K562 (cell line): Measurements from ENCODE around the gene DNMBP. TPM values are rescaled to one million over a fixed set of nuclear protein-coding genes. Genes with fewer than 3 reads are reported as not detected.

ENCODE experiments used
- ATAC-seq: fragments of 200-7000 bp; cut with Tn5 transposase; 3 replicates; pipeline ENCODE4 v1.9.1; 2020; ENCODE audit warnings: moderate library complexity
- BruUV-seq: library from RNA; stranded (reverse); fragments of 400-500 nt; replicated peaks from 2 replicates; lab custom pipeline; 2021; lab: Mats Ljungman, UMichigan
- CTCF ChIA-PET: fragments of 300-600 bp; formaldehyde crosslinking; extraction: SDS; loops from one replicate; lab custom pipeline; 2021; ENCODE audit warnings: low intra/inter-chr PET ratio; lab: Yijun Ruan, JAX
- POLR2A ChIA-PET: fragments of 300-600, 350-650 bp; sonication (Branson Sonifier 250); formaldehyde crosslinking; extraction: SDS; loops from one replicate; lab custom pipeline; 2021; ENCODE audit warnings: antibody characterized with exemption, inconsistent platforms; lab: Yijun Ruan, JAX
- DNase-seq, 4 experiments: peaks; one replicate each; pipeline versions ENCODE4 v3.0.0 to v3.0.0-alpha.2; 2011 to 2018; ENCODE audit warnings: low spot score in 3 of 4, mixed read lengths in 3 of 4; ENCODE audit errors: extremely low read depth in 1 of 4
- FAIRE-seq: peaks from 2 replicates; lab custom pipeline; 2011; peaks lifted over from hg19 to GRCh38; lab: Jason Lieb, UNC
- H2AFZ ChIP-seq: 2 replicates; pipeline ENCODE4 v1.6.0; 2011; ENCODE audit warnings: low read depth, low read length, control low read depth, inconsistent platforms
- H3K27ac ChIP-seq: fragments of 200-600 bp; 3 replicates; pipeline ENCODE4 v1.8.0; 2011; ENCODE audit warnings: low read depth, mild to moderate bottlenecking, control low read depth, inconsistent platforms, low read length, moderate library complexity, mixed read lengths; ENCODE audit errors: extremely low read depth
- H3K27me3 ChIP-seq, 2 experiments: fragments of 300-600 bp in 1 of 2; 2 replicates in 1 of 2; 3 replicates in 1 of 2; pipeline versions ENCODE4 v1.6.0 to v1.8.0; 2011; ENCODE audit warnings: inconsistent platforms in 2 of 2, low read length in 2 of 2, mild to moderate bottlenecking in 1 of 2, mixed read lengths in 1 of 2, moderate library complexity in 1 of 2; ENCODE audit not compliant: control insufficient read depth in 2 of 2, insufficient read depth in 2 of 2
- H3K36me3 ChIP-seq: fragments of 300-600 bp; 3 replicates; pipeline ENCODE4 v1.8.0; 2011; ENCODE audit warnings: mild to moderate bottlenecking, low read length, inconsistent platforms; ENCODE audit not compliant: control insufficient read depth, insufficient read depth
- H3K4me1 ChIP-seq, 2 experiments: fragments of 200-600 bp in 1 of 2; replicated peaks in 1 of 2; 2 replicates in 1 of 2; 3 replicates in 1 of 2; pipeline versions ENCODE4 v1.5.1 to v1.8.0; 2011; ENCODE audit warnings: inconsistent platforms in 2 of 2, low read length in 2 of 2, mild to moderate bottlenecking in 1 of 2, mixed read lengths in 1 of 2, moderate library complexity in 1 of 2; ENCODE audit not compliant: control insufficient read depth in 2 of 2, insufficient read depth in 2 of 2
- H3K4me2 ChIP-seq: 2 replicates; pipeline ENCODE4 v1.6.1; 2011; ENCODE audit warnings: low read length, control low read depth, inconsistent platforms, mixed read lengths; ENCODE audit not compliant: insufficient read depth
- H3K4me3 ChIP-seq: fragments of 200-600 bp; sonication (generic), shearing (Covaris generic); 2 replicates; pipeline ENCODE4 v1.5.1; 2016; ENCODE audit warnings: control low read depth, inconsistent platforms
- H3K79me2 ChIP-seq: fragments of 200-600 bp; 3 replicates; pipeline ENCODE4 v1.8.0; 2011; ENCODE audit warnings: low read length, inconsistent platforms; ENCODE audit not compliant: control insufficient read depth, insufficient read depth
- H3K9ac ChIP-seq, 2 experiments: 2 replicates each; pipeline versions ENCODE4 v1.6.0 to v1.6.1; 2011; ENCODE audit warnings: low read depth in 2 of 2, low read length in 2 of 2, control low read depth in 1 of 2, inconsistent platforms in 1 of 2, mild to moderate bottlenecking in 1 of 2, mixed read lengths in 1 of 2; ENCODE audit not compliant: insufficient read depth in 1 of 2
- H3K9me1 ChIP-seq: one replicate; pipeline ENCODE4 v1.6.0; 2011; ENCODE audit warnings: inconsistent platforms, mild to moderate bottlenecking, low read length, moderate library complexity; ENCODE audit not compliant: control insufficient read depth, insufficient read depth
- H3K9me3 ChIP-seq: replicated peaks from 2 replicates; pipeline ENCODE4 v1.5.1; 2011; ENCODE audit warnings: low read depth, low read length, inconsistent platforms; ENCODE audit not compliant: control insufficient read depth, insufficient read depth
- H4K20me1 ChIP-seq: replicated peaks from 2 replicates; pipeline ENCODE4 v1.6.1; 2011; ENCODE audit warnings: low read length, inconsistent platforms, mixed read lengths; ENCODE audit not compliant: control insufficient read depth, insufficient read depth
- EGR1 ChIP-seq: fragments of 450-650 bp; conservative IDR thresholded peaks from 2 replicates; pipeline ENCODE4 v1.6.1; 2017; ENCODE audit warnings: mild to moderate bottlenecking
- MTA2 ChIP-seq: fragments of 450-650 bp; IDR thresholded peaks from 2 replicates; pipeline ENCODE4 v1.6.1; 2016; ENCODE audit warnings: low read depth
- NFIX ChIP-seq: fragments of 250-450 bp; sonication (Bioruptor Pico); IDR thresholded peaks from 2 replicates; pipeline ENCODE4 v1.4.0; 2020; ENCODE audit warnings: low read depth, mild to moderate bottlenecking, moderate library complexity
- NFRKB ChIP-seq: fragments of 450-650 bp; IDR thresholded peaks from 2 replicates; pipeline ENCODE4 v1.6.1; 2016; ENCODE audit warnings: low read depth
- XRCC3 ChIP-seq: fragments of 450-650 bp; IDR thresholded peaks from 2 replicates; pipeline ENCODE4 v1.6.1; 2017; ENCODE audit warnings: mild to moderate bottlenecking, moderate library complexity
- ZNF785 ChIP-seq: fragments of 250-450 bp; sonication (Bioruptor Pico); IDR thresholded peaks from 2 replicates; pipeline ENCODE4 v1.4.0; 2020; ENCODE audit warnings: mild to moderate bottlenecking
- WGBS: fragments of 100-300 bp; shearing (Covaris generic); methylation state at CpG from one replicate; pipeline ENCODE4 v1.1.6; 2016; ENCODE audit warnings: low coverage, mixed read lengths; ENCODE audit not compliant: insufficient coverage; ENCODE audit errors: missing lambda C conversion rate; 5-methylcytosine and 5-hydroxymethylcytosine counted together
- in situ Hi-C: fragments of 300-500 bp; cut with MboI; formaldehyde crosslinking; loops from 4 replicates; pipeline ENCODE4 v1.15.0; 2018; ENCODE audit warnings: inconsistent platforms, mixed read lengths
- intact Hi-C: fragments of 100-400 bp; cut with micrococcal nuclease; formaldehyde crosslinking; loops from 2 replicates; pipeline ENCODE4 v1.14.2; 2022
- polyA plus RNA-seq, 8 experiments: library from polyadenylated mRNA; depleted of rRNA in 4 of 8; stranded (reverse) in 5 of 8; unstranded in 3 of 8; fragments of >200 nt; fragmentation: Nextera tagmentation in 2 of 8; fragmentation: Illumina TruSeq in 1 of 8; extraction: Ambion mirVana in 2 of 8; extraction: Trizol in 1 of 8; gene quantifications; 2 replicates each; pipeline versions ENCODE4 v1.2.1 to v1.2.3, GENCODE V29; 2011 to 2014; ENCODE audit warnings: inconsistent platforms in 1 of 8, missing spikeins in 1 of 8
- total RNA-seq, 7 experiments: library from RNA; depleted of rRNA in 6 of 7; stranded (reverse); fragments of >200 nt in 6 of 7; fragmentation: Illumina TruSeq in 2 of 7; extraction: Trizol in 2 of 7; gene quantifications; 2 replicates each; pipeline versions ENCODE4 v1.2.1 to v1.2.3, GENCODE V29; 2011 to 2021; ENCODE audit warnings: low replicate concordance in 1 of 7
- TF ChIP-seq, protein P1 (sequence below): fragments of 250-450 bp; sonication (Bioruptor Pico); IDR thresholded peaks from 2 replicates; pipeline ENCODE4 v1.4.0; 2020; ENCODE audit warnings: mild to moderate bottlenecking, moderate library complexity
- TF ChIP-seq, protein P2 (sequence below), 2 experiments: fragments of 200-800 bp in 1 of 2; sonication (Bioruptor generic) in 1 of 2; sonication (generic) in 1 of 2; formaldehyde crosslinking in 1 of 2; IDR thresholded peaks in 1 of 2; conservative IDR thresholded peaks in 1 of 2; 2 replicates each; pipeline versions ENCODE4 v1.5.0 to v1.6.1; 2016 to 2020; ENCODE audit warnings: missing compliant biosample characterization in 1 of 2, missing genetic modification characterization in 1 of 2, missing genetic modification reagents in 1 of 2

The DNMBP gene
- total and polyA plus RNA-seq, 9 of the 15 experiments (the other 6 are each of a cell fraction or from before 2014, with no cell fraction given), result 0.83 to 3.7 (median 2.2) TPM

DNA sequence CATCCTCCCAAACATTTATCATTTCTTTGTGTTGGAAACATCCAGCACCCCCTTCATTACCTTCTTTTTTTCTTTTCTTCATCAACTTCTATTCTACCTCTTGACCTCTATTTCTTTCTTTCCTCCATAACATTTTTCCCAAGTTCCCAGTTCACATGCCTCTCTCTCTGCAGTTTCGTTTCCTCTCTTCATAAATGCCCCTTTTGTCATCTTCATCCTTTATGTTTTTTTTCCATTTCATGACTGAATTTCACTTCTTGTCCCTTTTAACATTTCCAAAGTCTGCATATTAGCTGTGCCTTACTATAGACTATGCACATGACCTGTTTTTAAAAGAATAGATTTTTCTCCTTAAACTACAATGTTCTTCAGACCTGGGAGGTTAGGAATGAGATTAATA, 48.2 kb upstream of the DNMBP start:
- Histone ChIP-seq H3K27ac (no peak overlapping the region), H3K36me3 (no peaks in the 10 kb centered on the region), H3K9me1 (no peaks in the 10 kb centered on the region), H4K20me1 (no peaks in the 10 kb centered on the region), H3K9me3 (0 out of 2 replicates have a peak, but pooled peaks cover 3% of the 10 kb centered on the region), H3K27me3 (no peaks in the 10 kb centered on the region; a peak in 2 of 5 replicates), H3K79me2 (no peaks in the 10 kb centered on the region), H3K4me3 (no peak overlapping the region), H2AFZ (no peak overlapping the region), H3K4me2 (no peak overlapping the region), H3K4me1 (no peaks in the 10 kb centered on the region), H3K9ac (no peak overlapping the region)
- ChIA-PET POLR2A (no interaction called here), CTCF (no interaction called here)
- in situ Hi-C loops (no loop called here), intact Hi-C loops (no loop called here)
- no TSS peak for BruUV-seq
- WGBS, result 0% methylated on average over 1 of the region's 1 CpG
- ATAC-seq, result no peak
- no peak for TF ChIP-seq EGR1
- no peak for TF ChIP-seq XRCC3
- no peak for TF ChIP-seq NFIX (CRISPR knock-in tag)
- TF ChIP-seq NFRKB, result no peak
- TF ChIP-seq MTA2, result no peak
- TF ChIP-seq, protein P1, sequence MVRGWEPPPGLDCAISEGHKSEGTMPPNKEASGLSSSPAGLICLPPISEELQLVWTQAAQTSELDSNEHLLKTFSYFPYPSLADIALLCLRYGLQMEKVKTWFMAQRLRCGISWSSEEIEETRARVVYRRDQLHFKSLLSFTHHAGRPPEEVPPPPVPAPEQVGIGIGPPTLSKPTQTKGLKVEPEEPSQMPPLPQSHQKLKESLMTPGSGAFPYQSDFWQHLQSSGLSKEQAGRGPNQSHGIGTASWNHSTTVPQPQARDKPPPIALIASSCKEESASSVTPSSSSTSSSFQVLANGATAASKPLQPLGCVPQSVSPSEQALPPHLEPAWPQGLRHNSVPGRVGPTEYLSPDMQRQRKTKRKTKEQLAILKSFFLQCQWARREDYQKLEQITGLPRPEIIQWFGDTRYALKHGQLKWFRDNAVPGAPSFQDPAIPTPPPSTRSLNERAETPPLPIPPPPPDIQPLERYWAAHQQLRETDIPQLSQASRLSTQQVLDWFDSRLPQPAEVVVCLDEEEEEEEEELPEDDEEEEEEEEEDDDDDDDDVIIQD (CRISPR knock-in tag), result no peak
- TF ChIP-seq, protein P2, sequence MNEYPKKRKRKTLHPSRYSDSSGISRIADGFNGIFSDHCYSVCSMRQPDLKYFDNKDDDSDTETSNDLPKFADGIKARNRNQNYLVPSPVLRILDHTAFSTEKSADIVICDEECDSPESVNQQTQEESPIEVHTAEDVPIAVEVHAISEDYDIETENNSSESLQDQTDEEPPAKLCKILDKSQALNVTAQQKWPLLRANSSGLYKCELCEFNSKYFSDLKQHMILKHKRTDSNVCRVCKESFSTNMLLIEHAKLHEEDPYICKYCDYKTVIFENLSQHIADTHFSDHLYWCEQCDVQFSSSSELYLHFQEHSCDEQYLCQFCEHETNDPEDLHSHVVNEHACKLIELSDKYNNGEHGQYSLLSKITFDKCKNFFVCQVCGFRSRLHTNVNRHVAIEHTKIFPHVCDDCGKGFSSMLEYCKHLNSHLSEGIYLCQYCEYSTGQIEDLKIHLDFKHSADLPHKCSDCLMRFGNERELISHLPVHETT (CRISPR knock-in tag; conservative IDR thresholded peaks at IDR 0.05 in 1 of 2, IDR thresholded peaks at IDR 0.05 in 1 of 2), result no peak
- no peak for TF ChIP-seq ZNF785 (CRISPR knock-in tag)
- FAIRE-seq, result no peak
- no peak for DNase-seq
